ENCODE data around the gene FOCAD.
A peak's percentile ranks its signal among the peaks of the same experiment; 100 is the strongest.
"Not testable (repeated sequence)": the region's sequence is repeated elsewhere in the genome, so short reads cannot be mapped to it uniquely, and the experiment has no call there.

Gene FOCAD

GRCh38 chr9:20945856-20946255, 261.8 kb downstream of the FOCAD start:
- peaks cover 3% of the 10 kb centered on the region for H3K36me3 ChIP-seq (ENCODE audit: control insufficient read depth, low read depth, low read length)
- H3K9ac ChIP-seq (ENCODE audit: low read length), result no peak overlapping the region
- H3K27ac ChIP-seq (ENCODE audit: low read length), result no peak overlapping the region
- H3K4me1 ChIP-seq (ENCODE audit: control insufficient read depth, low read depth, low read length), result peaks cover 23% of the 10 kb centered on the region
- no peaks in the 10 kb centered on the region for H3K9me3 ChIP-seq (ENCODE audit: control insufficient read depth, low read depth, low read length)
- H3K27me3 ChIP-seq (ENCODE audit: control insufficient read depth, insufficient read depth, low read length), result no peaks in the 10 kb centered on the region
- H3K4me3 ChIP-seq (ENCODE audit: low read length), result no peak overlapping the region

GRCh38 chr9:20948703-20949102, 264.6 kb downstream of the FOCAD start:
- peak overlapping the region; percentile 8 for H3K4me3 ChIP-seq (ENCODE audit: low read length)
- H3K9me3 ChIP-seq (ENCODE audit: control insufficient read depth, low read depth, low read length), result no peaks in the 10 kb centered on the region
- peaks cover 23% of the 10 kb centered on the region for H3K4me1 ChIP-seq (ENCODE audit: control insufficient read depth, low read depth, low read length)
- peak overlapping the region; percentile 10 for H3K9ac ChIP-seq (ENCODE audit: low read length)
- no peak overlapping the region for H3K27ac ChIP-seq (ENCODE audit: low read length)
- H3K36me3 ChIP-seq (ENCODE audit: control insufficient read depth, low read depth, low read length), result peaks cover 28% of the 10 kb centered on the region
- no peaks in the 10 kb centered on the region for H3K27me3 ChIP-seq (ENCODE audit: control insufficient read depth, insufficient read depth, low read length)

GRCh38 chr9:20950707-20951106, 266.6 kb downstream of the FOCAD start:
- H3K27me3 ChIP-seq (ENCODE audit: control insufficient read depth, insufficient read depth, low read length), result no peaks in the 10 kb centered on the region
- no peak overlapping the region for H3K4me3 ChIP-seq (ENCODE audit: low read length)
- no peaks in the 10 kb centered on the region for H3K9me3 ChIP-seq (ENCODE audit: control insufficient read depth, low read depth, low read length)
- no peak overlapping the region for H3K27ac ChIP-seq (ENCODE audit: low read length)
- H3K36me3 ChIP-seq (ENCODE audit: control insufficient read depth, low read depth, low read length), result peaks cover 28% of the 10 kb centered on the region
- H3K4me1 ChIP-seq (ENCODE audit: control insufficient read depth, low read depth, low read length), result peaks cover 37% of the 10 kb centered on the region
- H3K9ac ChIP-seq (ENCODE audit: low read length), result no peak overlapping the region

- Histone ChIP-seq H3K9me3 (ENCODE audit: control insufficient read depth, low read depth, low read length) (no peaks in the 10 kb centered on the region), H3K27me3 (ENCODE audit: control insufficient read depth, insufficient read depth, low read length) (no peaks in the 10 kb centered on the region), H3K36me3 (ENCODE audit: control insufficient read depth, low read depth, low read length) (no peaks in the 10 kb centered on the region), H3K4me1 (ENCODE audit: control insufficient read depth, low read depth, low read length) (no peaks in the 10 kb centered on the region), H3K27ac (ENCODE audit: low read length) (no peak overlapping the region), H3K9ac (ENCODE audit: low read length) (no peak overlapping the region), H3K4me3 (ENCODE audit: low read length) (no peak overlapping the region)
Measured at GRCh38 chr9:20962536-20963225, 278.6 kb downstream of the FOCAD start.

- no peak overlapping the region for H3K9ac ChIP-seq (ENCODE audit: low read length)
- peaks cover 14% of the 10 kb centered on the region for H3K36me3 ChIP-seq (ENCODE audit: control insufficient read depth, low read depth, low read length)
- no peak overlapping the region for H3K4me3 ChIP-seq (ENCODE audit: low read length)
- H3K27ac ChIP-seq (ENCODE audit: low read length), result no peak overlapping the region
- no peaks in the 10 kb centered on the region for H3K27me3 ChIP-seq (ENCODE audit: control insufficient read depth, insufficient read depth, low read length)
- no peaks in the 10 kb centered on the region for H3K4me1 ChIP-seq (ENCODE audit: control insufficient read depth, low read depth, low read length)
- H3K9me3 ChIP-seq (ENCODE audit: control insufficient read depth, low read depth, low read length), result no peaks in the 10 kb centered on the region
Measured at GRCh38 chr9:20972684-20973083, 288.6 kb downstream of the FOCAD start.

GRCh38 chr9:20973246-20973947, 289.3 kb downstream of the FOCAD start:
- H3K27ac ChIP-seq (ENCODE audit: low read length); H3K4me1 ChIP-seq (ENCODE audit: control insufficient read depth, low read depth, low read length); H3K9me3 ChIP-seq (ENCODE audit: control insufficient read depth, low read depth, low read length); H3K9ac ChIP-seq (ENCODE audit: low read length); H3K27me3 ChIP-seq (ENCODE audit: control insufficient read depth, insufficient read depth, low read length); H3K4me3 ChIP-seq (ENCODE audit: low read length): not testable (repeated sequence)
- H3K36me3 ChIP-seq (ENCODE audit: control insufficient read depth, low read depth, low read length), result peaks cover 14% of the 10 kb centered on the region

GRCh38 chr9:20974191-20974938, 290.3 kb downstream of the FOCAD start:
- H3K27ac ChIP-seq (ENCODE audit: low read length); H3K4me1 ChIP-seq (ENCODE audit: control insufficient read depth, low read depth, low read length); H3K9ac ChIP-seq (ENCODE audit: low read length); H3K27me3 ChIP-seq (ENCODE audit: control insufficient read depth, insufficient read depth, low read length); H3K4me3 ChIP-seq (ENCODE audit: low read length); H3K9me3 ChIP-seq (ENCODE audit: control insufficient read depth, low read depth, low read length): not testable (repeated sequence)
- peaks cover 14% of the 10 kb centered on the region for H3K36me3 ChIP-seq (ENCODE audit: control insufficient read depth, low read depth, low read length)

- no peaks in the 10 kb centered on the region for H3K27me3 ChIP-seq (ENCODE audit: control insufficient read depth, insufficient read depth, low read length)
- H3K9ac ChIP-seq (ENCODE audit: low read length), result no peak overlapping the region
- H3K9me3 ChIP-seq (ENCODE audit: control insufficient read depth, low read depth, low read length), result no peaks in the 10 kb centered on the region
- peaks cover 21% of the 10 kb centered on the region for H3K36me3 ChIP-seq (ENCODE audit: control insufficient read depth, low read depth, low read length)
- no peak overlapping the region for H3K4me3 ChIP-seq (ENCODE audit: low read length)
- H3K27ac ChIP-seq (ENCODE audit: low read length), result no peak overlapping the region
- no peaks in the 10 kb centered on the region for H3K4me1 ChIP-seq (ENCODE audit: control insufficient read depth, low read depth, low read length)
Measured at GRCh38 chr9:20978249-20978648, 294.2 kb downstream of the FOCAD start.

- Histone ChIP-seq H3K4me1 (ENCODE audit: control insufficient read depth, low read depth, low read length) (no peaks in the 10 kb centered on the region), H3K4me3 (ENCODE audit: low read length) (no peak overlapping the region), H3K27ac (ENCODE audit: low read length) (no peak overlapping the region), H3K27me3 (ENCODE audit: control insufficient read depth, insufficient read depth, low read length) (no peaks in the 10 kb centered on the region), H3K9me3 (ENCODE audit: control insufficient read depth, low read depth, low read length) (no peaks in the 10 kb centered on the region), H3K36me3 (ENCODE audit: control insufficient read depth, low read depth, low read length) (peaks cover 21% of the 10 kb centered on the region), H3K9ac (ENCODE audit: low read length) (no peak overlapping the region)
Measured at GRCh38 chr9:20980832-20981455, 296.9 kb downstream of the FOCAD start.

GRCh38 chr9:20981486-20981885, 297.4 kb downstream of the FOCAD start:
- Histone ChIP-seq H3K9ac (ENCODE audit: low read length) (no peak overlapping the region), H3K27me3 (ENCODE audit: control insufficient read depth, insufficient read depth, low read length) (no peaks in the 10 kb centered on the region), H3K27ac (ENCODE audit: low read length) (no peak overlapping the region), H3K9me3 (ENCODE audit: control insufficient read depth, low read depth, low read length) (no peaks in the 10 kb centered on the region), H3K36me3 (ENCODE audit: control insufficient read depth, low read depth, low read length) (peaks cover 23% of the 10 kb centered on the region), H3K4me1 (ENCODE audit: control insufficient read depth, low read depth, low read length) (no peaks in the 10 kb centered on the region), H3K4me3 (ENCODE audit: low read length) (no peak overlapping the region)

GRCh38 chr9:20984506-20984905, 300.4 kb downstream of the FOCAD start:
- no peak overlapping the region for H3K4me3 ChIP-seq (ENCODE audit: low read length)
- no peak overlapping the region for H3K27ac ChIP-seq (ENCODE audit: low read length)
- H3K9me3 ChIP-seq (ENCODE audit: control insufficient read depth, low read depth, low read length), result no peaks in the 10 kb centered on the region
- H3K9ac ChIP-seq (ENCODE audit: low read length), result no peak overlapping the region
- peaks cover 13% of the 10 kb centered on the region for H3K36me3 ChIP-seq (ENCODE audit: control insufficient read depth, low read depth, low read length)
- no peaks in the 10 kb centered on the region for H3K27me3 ChIP-seq (ENCODE audit: control insufficient read depth, insufficient read depth, low read length)
- H3K4me1 ChIP-seq (ENCODE audit: control insufficient read depth, low read depth, low read length), result peaks cover 9% of the 10 kb centered on the region
